HepG2 (cell line): ENCODE data around the gene FBXO24. TPM values are rescaled to one million over a fixed set of nuclear protein-coding genes. Genes with fewer than 3 reads are reported as not detected.

Experiments
- DZIP1 ChIP-seq: sonication (generic); formaldehyde crosslinking; IDR thresholded peaks from 2 replicates; pipeline ENCODE4 v1.5.0; 2020; ENCODE audit warnings: mild to moderate bottlenecking, missing genetic modification reagents
- FOXK1 ChIP-seq: sonication (generic); formaldehyde crosslinking; IDR thresholded peaks from 2 replicates; pipeline ENCODE4 v1.4.0; 2020; ENCODE audit warnings: low read depth, missing genetic modification reagents, borderline replicate concordance
- NR2F6 ChIP-seq, 2 experiments: IDR thresholded peaks; 2 replicates each; pipeline ENCODE4 v1.6.1; 2016; ENCODE audit warnings: antibody characterized with exemption in 1 of 2, mild to moderate bottlenecking in 1 of 2
- PAWR ChIP-seq: sonication (generic); formaldehyde crosslinking; IDR thresholded peaks from 2 replicates; pipeline ENCODE4 v1.4.0; 2020; ENCODE audit warnings: missing genetic modification reagents, mild to moderate bottlenecking, borderline replicate concordance
- POGZ ChIP-seq: sonication (generic); formaldehyde crosslinking; IDR thresholded peaks from 2 replicates; pipeline ENCODE4 v1.4.0; 2020; ENCODE audit warnings: mild to moderate bottlenecking, missing genetic modification reagents
- PRDM15 ChIP-seq: sonication (generic); formaldehyde crosslinking; IDR thresholded peaks from 2 replicates; pipeline ENCODE4 v1.4.0; 2020; ENCODE audit warnings: missing genetic modification reagents
- THAP7 ChIP-seq: sonication (generic); formaldehyde crosslinking; IDR thresholded peaks from 2 replicates; pipeline ENCODE4 v1.8.1; 2023; ENCODE audit warnings: mild to moderate bottlenecking, missing genetic modification reagents
- ZFP90 ChIP-seq: sonication (generic); formaldehyde crosslinking; IDR thresholded peaks from 2 replicates; pipeline ENCODE4 v1.8.0; 2022; ENCODE audit warnings: missing genetic modification reagents, mild to moderate bottlenecking, inconsistent platforms, borderline replicate concordance
- ZNF10 ChIP-seq: sonication (generic); formaldehyde crosslinking; IDR thresholded peaks from 2 replicates; pipeline ENCODE4 v1.4.0; 2020; ENCODE audit warnings: mild to moderate bottlenecking, low read depth, missing genetic modification reagents, borderline replicate concordance
- ZNF589 ChIP-seq: sonication (generic); formaldehyde crosslinking; conservative IDR thresholded peaks from 2 replicates; pipeline ENCODE4 v1.8.0; 2022; ENCODE audit warnings: mild to moderate bottlenecking, moderate library complexity, missing genetic modification reagents
- ZNF710 ChIP-seq: sonication (generic); formaldehyde crosslinking; IDR thresholded peaks from 2 replicates; pipeline ENCODE4 v1.5.0; 2020; ENCODE audit warnings: mild to moderate bottlenecking, missing genetic modification reagents, borderline replicate concordance
- ZNF724P ChIP-seq: sonication (generic); formaldehyde crosslinking; IDR thresholded peaks from 2 replicates; pipeline ENCODE4 v1.8.0; 2022; ENCODE audit warnings: missing genetic modification reagents, borderline replicate concordance
- ZNF772 ChIP-seq: sonication (generic); formaldehyde crosslinking; IDR thresholded peaks from 2 replicates; pipeline ENCODE4 v1.5.0; 2020; ENCODE audit warnings: mild to moderate bottlenecking, missing genetic modification reagents
- ZNF883 ChIP-seq: sonication (generic); formaldehyde crosslinking; IDR thresholded peaks from 2 replicates; pipeline ENCODE4 v1.5.1; 2020; ENCODE audit warnings: mild to moderate bottlenecking, missing genetic modification reagents; ENCODE audit errors: not compliant biosample characterization
- polyA plus RNA-seq, 8 experiments: library from polyadenylated mRNA; depleted of rRNA in 3 of 8; stranded (reverse) in 7 of 8; unstranded in 1 of 8; fragments of >200 nt; fragmentation: Illumina TruSeq in 4 of 8; extraction: Trizol in 4 of 8; gene quantifications; 2 replicates each; pipeline versions ENCODE4 v1.2.1 to v1.2.3, GENCODE V29; 2011 to 2016; ENCODE audit warnings: low read depth in 4 of 8, missing spikeins in 1 of 8, mixed read lengths in 1 of 8; ENCODE audit not compliant: insufficient read depth in 1 of 8
- total RNA-seq, 5 experiments: library from RNA; depleted of rRNA; stranded (reverse); fragments of >200 nt; fragmentation: Illumina TruSeq; extraction: Trizol; gene quantifications; 2 replicates each; pipeline ENCODE4 v1.2.3, GENCODE V29; 2016; ENCODE audit warnings: low read depth in 1 of 5
- TF ChIP-seq, protein P1 (sequence below): sonication (generic); formaldehyde crosslinking; IDR thresholded peaks from 2 replicates; pipeline ENCODE4 v1.5.0; 2020; ENCODE audit warnings: missing genetic modification reagents

Gene FBXO24
- total and polyA plus RNA-seq, 2 of the 13 experiments (the other 11 are each of a cell fraction or from before 2014, with no cell fraction given), result 0.20 to 0.55 TPM

GRCh38 chr7:100546129-100546925 is 39.8 kb upstream of the FBXO24 start (continued):
- TF ChIP-seq DZIP1 (CRISPR knock-in tag), result no peak
- TF ChIP-seq ZNF10 (CRISPR knock-in tag), result no peak
- peak; percentile 71; the same call in 1 of the 2 replicates for TF ChIP-seq ZNF710 (CRISPR knock-in tag)
- TF ChIP-seq POGZ (CRISPR knock-in tag), result no peak; the same call in 1 of the 2 replicates
- TF ChIP-seq NR2F6 (IDR thresholded peaks at IDR 0.05), result peak; percentile 91
- TF ChIP-seq NR2F6 (CRISPR knock-in tag; IDR thresholded peaks at IDR 0.05), result peak; percentile 89
- TF ChIP-seq, protein P1, sequence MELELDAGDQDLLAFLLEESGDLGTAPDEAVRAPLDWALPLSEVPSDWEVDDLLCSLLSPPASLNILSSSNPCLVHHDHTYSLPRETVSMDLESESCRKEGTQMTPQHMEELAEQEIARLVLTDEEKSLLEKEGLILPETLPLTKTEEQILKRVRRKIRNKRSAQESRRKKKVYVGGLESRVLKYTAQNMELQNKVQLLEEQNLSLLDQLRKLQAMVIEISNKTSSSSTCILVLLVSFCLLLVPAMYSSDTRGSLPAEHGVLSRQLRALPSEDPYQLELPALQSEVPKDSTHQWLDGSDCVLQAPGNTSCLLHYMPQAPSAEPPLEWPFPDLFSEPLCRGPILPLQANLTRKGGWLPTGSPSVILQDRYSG (CRISPR knock-in tag), result no peak
- TF ChIP-seq ZNF883 (CRISPR knock-in tag), result no peak
- TF ChIP-seq ZNF724P (CRISPR knock-in tag), result no peak
- no peak for TF ChIP-seq ZNF589 (CRISPR knock-in tag)
- no peak for TF ChIP-seq PRDM15 (CRISPR knock-in tag)
- TF ChIP-seq ZFP90 (CRISPR knock-in tag), result no peak
- peak; percentile 80; the same call in 1 of the 2 replicates for TF ChIP-seq FOXK1 (CRISPR knock-in tag)
- TF ChIP-seq ZNF772 (CRISPR knock-in tag), result 0 out of 2 replicates have a peak, but pooled peaks have one; percentile 8
- TF ChIP-seq PAWR, result no peak
- TF ChIP-seq THAP7, result no peak
